HG03139 (cell line): Measurements from ENCODE around the gene TTBK1.

Experiments
- ATAC-seq: cut with Tn5 transposase; IDR thresholded peaks from one replicate; pipeline ENCODE4 v1.9.1; 2021; ENCODE audit not compliant: unreplicated experiment

TTBK1 gene

DNA sequence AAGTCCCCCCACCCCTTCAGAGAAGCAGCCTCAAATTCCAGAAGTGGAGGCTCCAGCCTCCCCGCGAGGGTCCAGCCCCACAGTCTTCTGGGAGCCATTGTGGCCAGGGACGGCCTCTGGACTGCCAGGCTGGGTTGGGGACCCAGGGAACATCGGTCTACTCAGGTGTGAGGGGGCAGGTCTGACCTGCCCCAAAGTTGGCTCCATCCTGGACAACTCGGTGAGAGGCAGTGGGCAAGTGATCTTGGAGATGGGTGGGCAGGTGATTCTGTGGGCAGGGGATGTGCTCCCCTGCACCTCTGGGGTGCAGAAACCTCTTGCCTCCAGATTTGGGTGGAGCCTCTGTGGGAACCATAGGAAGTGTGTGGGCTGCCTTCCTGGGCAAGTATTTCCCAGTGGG lies 42.6 kb downstream of the TTBK1 start:
- ATAC-seq = no peak

DNA sequence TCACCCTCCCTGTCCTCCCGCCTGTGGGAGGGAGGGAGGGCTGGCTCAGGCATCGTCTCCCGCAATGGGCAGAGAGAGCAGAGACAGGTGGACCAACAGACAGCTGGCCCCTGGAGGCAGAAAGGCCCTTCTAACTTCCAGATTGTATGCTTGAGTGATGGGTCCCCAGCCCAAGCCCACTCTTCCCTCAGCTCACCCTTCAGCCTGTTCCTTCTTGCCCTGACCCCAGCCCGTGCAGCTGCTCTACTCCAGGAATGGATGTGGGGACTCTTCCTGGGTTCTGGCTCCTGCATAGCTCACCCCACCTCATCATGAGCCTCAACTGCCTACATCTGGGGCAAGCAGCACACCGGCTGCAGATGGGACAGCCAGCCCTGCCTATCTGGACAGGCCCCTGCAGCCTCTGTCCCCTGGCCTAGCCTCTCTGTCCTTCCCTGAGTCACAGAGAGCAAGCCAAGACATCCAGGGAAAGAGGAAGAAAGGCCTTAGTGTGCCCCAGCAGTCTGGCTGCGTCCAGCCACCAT lies 43.2 kb downstream of the TTBK1 start:
- no peak for ATAC-seq

- ATAC-seq = no peak
These were observed 43.9 kb downstream of the TTBK1 start for GRCh38 chr6:43286980-43287716.

DNA sequence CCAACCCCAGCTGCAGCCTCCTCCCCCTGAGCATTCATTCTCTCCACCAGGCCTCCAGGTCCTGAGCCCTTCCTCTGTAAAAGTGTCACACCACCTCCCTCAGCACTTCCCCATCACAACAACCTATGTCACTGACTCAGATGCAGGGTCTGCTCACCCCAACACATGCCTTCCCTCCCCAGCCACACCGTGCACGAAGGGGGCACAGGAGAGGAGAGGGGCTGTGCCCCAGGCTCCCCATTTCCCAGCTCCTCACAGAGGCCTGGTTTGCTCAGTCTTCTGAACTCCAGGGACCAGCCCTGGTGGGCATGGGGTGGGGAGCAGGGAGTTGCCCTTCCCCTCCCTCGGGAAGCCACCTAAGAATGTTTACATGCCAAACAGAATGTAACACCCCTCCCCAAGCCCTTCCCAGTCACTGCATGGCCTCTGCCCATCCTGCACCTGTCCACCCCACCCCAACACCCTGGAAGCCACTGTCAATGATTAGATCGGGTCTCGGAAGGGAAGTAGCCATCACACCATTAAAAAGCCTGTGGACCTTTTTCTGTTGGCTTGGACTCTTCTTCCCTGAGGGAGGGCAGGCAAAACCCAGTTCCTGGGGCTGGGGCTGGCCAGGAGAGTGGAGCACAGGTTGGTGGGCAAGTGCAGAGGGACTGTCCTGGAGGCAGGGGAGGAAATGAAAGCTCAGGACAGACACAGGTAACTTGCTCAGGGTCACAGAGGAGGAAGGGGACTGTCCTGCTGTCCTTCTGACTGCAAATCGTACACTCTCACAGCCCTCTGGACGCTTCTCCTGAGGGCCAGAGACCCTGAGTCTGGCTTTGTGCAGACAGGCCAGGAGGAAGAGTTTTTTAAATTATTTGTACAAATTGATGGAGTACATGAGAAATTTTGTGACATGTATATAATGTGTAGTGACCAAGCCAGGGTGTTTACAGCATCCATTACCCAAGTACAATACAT lies 44.7 kb downstream of the TTBK1 start:
- no peak for ATAC-seq

DNA sequence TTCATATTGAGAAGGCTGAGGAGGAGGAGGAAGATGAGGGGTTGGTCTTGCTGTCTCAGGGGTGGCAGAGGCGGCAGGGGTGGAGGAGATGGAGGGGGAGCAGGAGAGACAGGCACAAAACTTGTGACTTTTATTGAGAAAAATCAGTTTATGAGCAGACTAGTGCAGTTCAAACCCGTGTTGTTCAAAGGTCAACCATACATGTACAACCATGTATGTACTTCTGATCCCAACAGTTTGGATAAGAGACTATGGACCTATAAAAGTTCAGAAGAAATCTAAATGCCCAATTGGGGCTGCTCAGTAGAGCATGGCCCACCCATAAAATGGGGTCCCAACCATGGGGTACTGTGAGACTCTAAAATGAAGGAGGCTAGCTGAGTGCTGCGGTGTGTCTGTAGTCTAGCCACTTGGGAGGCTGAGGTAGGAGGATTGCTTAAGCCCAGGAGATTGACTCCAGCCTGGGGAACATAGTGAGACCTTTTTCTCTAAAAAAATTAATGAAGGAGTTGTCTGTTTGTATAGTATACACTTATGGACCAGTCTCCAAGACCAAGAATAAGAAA lies 47.1 kb downstream of the TTBK1 start:
- ATAC-seq = no peak

- no peak for ATAC-seq
These were observed 47.6 kb downstream of the TTBK1 start for GRCh38 chr6:43290905-43291355.

- no peak for ATAC-seq
These were observed 48.4 kb downstream of the TTBK1 start for GRCh38 chr6:43291708-43292107.

DNA sequence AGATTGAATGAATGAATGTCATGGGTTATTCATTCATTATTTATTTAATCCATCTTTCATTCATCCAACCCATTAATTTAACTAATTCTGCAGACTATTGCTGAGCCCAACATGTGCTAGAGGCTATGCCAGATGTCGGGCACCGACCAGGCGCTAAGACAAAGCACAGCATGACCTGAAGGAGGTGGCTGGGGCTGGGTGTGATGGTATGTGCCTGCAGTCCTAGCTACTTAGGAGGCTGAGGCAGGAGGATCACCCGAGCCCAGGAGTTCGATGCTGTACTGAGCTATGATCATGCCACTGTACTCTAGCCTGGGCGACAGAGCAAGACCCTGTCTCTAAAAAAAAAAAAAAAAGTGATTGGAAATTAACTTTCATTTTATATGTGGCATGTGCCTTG lies 49.1 kb downstream of the TTBK1 start:
- no peak for ATAC-seq

GRCh38 chr6:43292763-43293318 lies 49.6 kb downstream of the TTBK1 start:
- ATAC-seq = no peak

DNA sequence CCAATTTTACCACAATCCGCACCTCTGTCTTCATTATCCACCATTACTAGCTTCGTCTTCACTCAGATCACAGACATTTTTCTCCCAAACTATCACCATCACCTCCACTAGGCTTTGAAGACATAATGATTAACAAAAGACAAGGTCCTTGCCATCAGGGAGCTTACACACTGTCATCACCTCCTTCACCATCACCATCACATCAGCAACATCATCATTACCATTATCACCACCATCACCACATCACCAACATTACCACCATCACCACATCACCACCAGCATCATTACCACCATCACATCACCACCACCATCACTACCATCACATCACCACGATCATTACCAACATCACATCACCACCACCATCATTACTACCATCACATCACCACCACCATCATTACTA lies 50.4 kb downstream of the TTBK1 start:
- no peak for ATAC-seq

DNA sequence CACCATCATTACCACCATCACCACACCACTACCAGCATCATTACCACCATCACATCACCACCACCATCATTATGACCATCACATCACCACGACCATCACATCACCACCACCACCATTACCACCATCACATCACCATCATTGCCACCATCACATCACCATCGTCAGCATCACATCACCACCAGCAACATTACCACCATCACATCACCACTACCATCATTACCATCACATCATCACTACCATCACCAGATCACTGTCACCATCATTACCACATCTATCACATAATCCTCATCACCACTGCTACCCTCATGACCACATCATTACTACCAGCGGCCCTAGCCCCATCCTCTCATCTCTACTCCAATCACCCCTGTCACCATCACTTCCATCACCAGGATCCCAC lies 51.3 kb downstream of the TTBK1 start:
- no peak for ATAC-seq

GRCh38 chr6:43295456-43295855 lies 52.2 kb downstream of the TTBK1 start:
- no peak for ATAC-seq

DNA sequence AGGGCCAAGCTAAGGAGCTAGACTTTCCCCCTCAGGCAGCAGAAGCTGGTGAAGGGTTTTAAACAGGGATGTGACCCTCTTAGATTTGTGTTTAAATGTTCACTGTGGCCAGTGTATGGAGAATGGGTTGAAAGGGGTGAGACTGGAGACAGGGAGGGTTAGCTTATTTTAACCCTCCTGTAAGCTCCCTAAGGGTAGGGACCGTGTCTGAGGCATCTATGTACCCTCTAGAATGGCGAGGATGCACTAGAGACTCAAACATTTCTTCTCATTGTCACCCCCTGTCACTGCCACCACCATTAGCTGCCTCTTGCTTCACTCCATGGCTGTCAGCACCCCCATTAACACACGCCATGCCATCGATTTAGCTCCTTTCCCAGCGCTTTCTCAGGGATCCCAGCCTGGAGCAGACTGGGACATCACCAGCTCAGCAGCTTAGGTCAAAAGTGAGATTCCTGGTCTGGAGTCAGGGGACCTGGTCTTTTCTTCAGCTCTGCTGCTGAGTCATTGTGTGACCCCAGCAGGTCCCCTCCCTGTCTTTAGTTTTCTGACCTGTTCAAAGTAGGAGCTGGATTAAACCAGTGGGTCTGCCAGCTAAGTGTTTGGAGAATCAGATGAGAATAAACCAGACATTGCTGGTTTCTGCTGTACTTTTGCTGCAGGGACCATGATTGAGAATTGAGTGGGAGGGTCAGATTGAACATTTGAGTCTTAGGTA lies 53.7 kb downstream of the TTBK1 start:
- ATAC-seq = no peak

- no peak for ATAC-seq
These were observed 54.6 kb downstream of the TTBK1 start, which contains the start of gene SLC22A7 for GRCh38 chr6:43297644-43298564. Gene SLC22A7 (plus strand): TSS chr6:43298260. CDS start chr6:43298359, 99 bp downstream.

DNA sequence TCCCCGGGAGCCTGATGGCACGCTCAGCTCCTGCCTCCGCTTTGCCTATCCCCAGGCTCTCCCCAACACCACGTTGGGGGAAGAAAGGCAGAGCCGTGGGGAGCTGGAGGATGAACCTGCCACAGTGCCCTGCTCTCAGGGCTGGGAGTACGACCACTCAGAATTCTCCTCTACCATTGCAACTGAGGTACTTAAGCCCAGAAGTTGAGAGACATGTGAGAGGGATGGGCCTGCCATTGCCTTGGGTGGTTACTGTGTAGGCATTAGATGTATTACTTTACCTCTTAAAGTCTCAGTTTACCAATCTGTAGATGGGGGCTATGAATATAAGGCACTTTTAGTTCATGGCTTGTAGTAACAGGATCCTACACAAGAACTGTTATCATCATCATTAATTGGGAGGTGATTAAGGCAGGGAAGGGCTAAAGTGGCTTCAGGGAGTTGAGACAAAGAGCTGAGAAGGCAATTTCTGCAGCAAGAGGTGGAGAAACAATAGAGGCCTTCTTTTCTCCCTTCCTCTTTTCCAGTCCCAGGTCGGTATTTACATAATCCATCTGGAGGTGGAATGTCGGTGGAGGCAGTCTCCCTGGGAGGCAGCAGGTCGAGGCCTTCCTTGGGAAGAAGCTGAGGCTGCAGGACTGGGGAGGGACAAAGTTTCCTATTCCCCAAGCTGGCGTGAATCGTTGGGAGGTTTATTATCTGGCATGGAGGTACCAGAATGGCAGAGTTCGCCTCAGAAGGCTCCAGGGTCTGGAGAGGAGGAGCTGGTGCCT lies 55.5 kb downstream of the TTBK1 start:
- ATAC-seq = no peak

- no peak for ATAC-seq
These were observed 56.3 kb downstream of the TTBK1 start for GRCh38 chr6:43299338-43300293.

DNA sequence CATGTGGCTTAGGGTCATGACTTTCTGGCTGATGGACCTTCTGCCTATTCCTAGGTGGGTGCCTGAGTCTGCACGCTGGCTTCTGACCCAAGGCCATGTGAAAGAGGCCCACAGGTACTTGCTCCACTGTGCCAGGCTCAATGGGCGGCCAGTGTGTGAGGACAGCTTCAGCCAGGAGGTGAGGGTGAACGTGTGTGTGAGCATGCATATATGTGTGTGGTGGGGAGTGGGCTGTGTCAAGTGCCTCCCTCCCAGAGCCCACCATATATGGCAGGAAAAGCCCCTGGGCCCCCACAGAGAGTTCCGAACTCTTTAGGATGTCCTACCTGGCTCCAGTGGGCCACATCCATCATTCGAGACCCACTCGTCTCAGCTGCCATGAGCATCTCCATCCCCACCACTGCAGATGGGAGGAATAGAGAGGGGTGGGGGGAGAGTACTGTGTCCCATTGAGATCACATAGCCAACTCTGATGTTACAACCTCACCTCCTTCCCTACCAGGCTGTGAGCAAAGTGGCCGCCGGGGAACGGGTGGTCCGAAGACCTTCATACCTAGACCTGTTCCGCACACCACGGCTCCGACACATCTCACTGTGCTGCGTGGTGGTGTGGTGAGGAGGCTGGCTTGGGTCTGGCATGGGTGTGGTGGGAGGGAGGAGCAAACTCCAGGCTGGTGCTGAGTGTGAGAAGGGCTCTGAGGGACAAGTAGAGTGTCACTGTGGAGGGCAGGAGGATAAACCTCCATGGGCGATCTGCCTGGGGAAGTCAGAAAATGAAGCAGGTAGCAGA lies 58.0 kb downstream of the TTBK1 start:
- ATAC-seq = no peak
